HG03521 (cell line): ENCODE measurements around the gene JAKMIP2.
"Not testable (repeated sequence)": the region's sequence is repeated elsewhere in the genome, so short reads cannot be mapped to it uniquely, and the experiment has no call there.

ENCODE experiments used
- ATAC-seq: cut with Tn5 transposase; IDR thresholded peaks from one replicate; pipeline ENCODE4 v1.9.1; 2021; ENCODE audit warnings: mild to moderate bottlenecking, moderate library complexity; ENCODE audit not compliant: unreplicated experiment

JAKMIP2 gene

GRCh38 chr5:147563466-147564123 is 218.9 kb downstream of the JAKMIP2 start:
- ATAC-seq, result no peak

GRCh38 chr5:147561435-147561834 is 221.1 kb downstream of the JAKMIP2 start:
- ATAC-seq, result no peak

- ATAC-seq, result no peak
Measured at GRCh38 chr5:147560718-147561331, 221.7 kb downstream of the JAKMIP2 start.

- no peak for ATAC-seq
Measured at GRCh38 chr5:147559749-147560148, 222.8 kb downstream of the JAKMIP2 start.

GRCh38 chr5:147558826-147559225 is 223.7 kb downstream of the JAKMIP2 start:
- no peak for ATAC-seq

- ATAC-seq, result no peak
Measured at GRCh38 chr5:147557876-147558745, 224.4 kb downstream of the JAKMIP2 start.

GRCh38 chr5:147555176-147555575 is 227.4 kb downstream of the JAKMIP2 start:
- no peak for ATAC-seq

GRCh38 chr5:147554261-147554817 is 228.2 kb downstream of the JAKMIP2 start:
- ATAC-seq, result no peak

- not testable (repeated sequence) for ATAC-seq
Measured at GRCh38 chr5:147553817-147554216, 228.7 kb downstream of the JAKMIP2 start.

- ATAC-seq, result no peak
Measured at GRCh38 chr5:147552897-147553296, 229.6 kb downstream of the JAKMIP2 start.

- ATAC-seq, result no peak
Measured at GRCh38 chr5:147551677-147552076, 230.9 kb downstream of the JAKMIP2 start.

GRCh38 chr5:147547730-147548129 is 234.8 kb downstream of the JAKMIP2 start:
- ATAC-seq, result no peak

GRCh38 chr5:147544556-147544955 is 238.0 kb downstream of the JAKMIP2 start:
- ATAC-seq, result no peak

GRCh38 chr5:147539053-147539452 is 243.5 kb downstream of the JAKMIP2 start:
- ATAC-seq, result no peak

GRCh38 chr5:147538236-147538635 is 244.3 kb downstream of the JAKMIP2 start:
- ATAC-seq, result no peak
